Measurements from ENCODE around the gene L3MBTL4.

Gene L3MBTL4

DNA sequence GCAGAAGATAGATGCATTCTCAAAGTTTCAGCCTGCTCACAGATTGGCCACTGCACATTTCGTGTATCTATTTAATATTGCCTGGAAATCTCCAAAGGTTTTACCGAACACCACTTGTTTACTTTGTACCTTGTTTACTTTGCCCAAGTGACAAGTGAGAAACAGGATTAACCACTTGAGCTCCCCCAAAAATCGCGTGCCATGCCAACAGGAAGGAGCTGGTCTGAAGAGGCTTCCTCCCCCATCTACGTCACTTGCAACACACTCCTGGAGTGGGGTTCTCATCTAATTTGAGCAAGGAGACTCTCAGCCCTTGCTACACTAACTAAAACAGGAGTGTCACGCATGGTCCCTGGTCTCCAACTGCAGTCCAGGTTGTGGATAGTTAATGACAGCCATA lies 306.9 kb downstream of the L3MBTL4 start:
- Histone ChIP-seq H3K4me2 (no peak overlapping the region), H3K27me3 (ENCODE audit: insufficient read depth, low read depth) (no peaks in the 10 kb centered on the region), H3K27ac (no peak overlapping the region), H3K4me1 (ENCODE audit: low read depth, poor library complexity, severe bottlenecking) (no peaks in the 10 kb centered on the region), H4K20me1 (ENCODE audit: insufficient read depth) (no peaks in the 10 kb centered on the region), H3K36me3 (ENCODE audit: insufficient read depth) (no peaks in the 10 kb centered on the region), H3K79me2 (ENCODE audit: insufficient read depth, low read depth) (no peaks in the 10 kb centered on the region), H3K4me3 (IDR thresholded peaks at IDR 0.05; ENCODE audit: insufficient read depth, low read depth, low read length) (no peak overlapping the region), H2AFZ (ENCODE audit: low read depth) (no peak overlapping the region), H3K9ac (no peak overlapping the region)
- TF ChIP-seq, protein P1, sequence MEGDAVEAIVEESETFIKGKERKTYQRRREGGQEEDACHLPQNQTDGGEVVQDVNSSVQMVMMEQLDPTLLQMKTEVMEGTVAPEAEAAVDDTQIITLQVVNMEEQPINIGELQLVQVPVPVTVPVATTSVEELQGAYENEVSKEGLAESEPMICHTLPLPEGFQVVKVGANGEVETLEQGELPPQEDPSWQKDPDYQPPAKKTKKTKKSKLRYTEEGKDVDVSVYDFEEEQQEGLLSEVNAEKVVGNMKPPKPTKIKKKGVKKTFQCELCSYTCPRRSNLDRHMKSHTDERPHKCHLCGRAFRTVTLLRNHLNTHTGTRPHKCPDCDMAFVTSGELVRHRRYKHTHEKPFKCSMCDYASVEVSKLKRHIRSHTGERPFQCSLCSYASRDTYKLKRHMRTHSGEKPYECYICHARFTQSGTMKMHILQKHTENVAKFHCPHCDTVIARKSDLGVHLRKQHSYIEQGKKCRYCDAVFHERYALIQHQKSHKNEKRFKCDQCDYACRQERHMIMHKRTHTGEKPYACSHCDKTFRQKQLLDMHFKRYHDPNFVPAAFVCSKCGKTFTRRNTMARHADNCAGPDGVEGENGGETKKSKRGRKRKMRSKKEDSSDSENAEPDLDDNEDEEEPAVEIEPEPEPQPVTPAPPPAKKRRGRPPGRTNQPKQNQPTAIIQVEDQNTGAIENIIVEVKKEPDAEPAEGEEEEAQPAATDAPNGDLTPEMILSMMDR (conservative IDR thresholded peaks at IDR 0.05; ENCODE audit: low read depth, low read length): no peak

DNA sequence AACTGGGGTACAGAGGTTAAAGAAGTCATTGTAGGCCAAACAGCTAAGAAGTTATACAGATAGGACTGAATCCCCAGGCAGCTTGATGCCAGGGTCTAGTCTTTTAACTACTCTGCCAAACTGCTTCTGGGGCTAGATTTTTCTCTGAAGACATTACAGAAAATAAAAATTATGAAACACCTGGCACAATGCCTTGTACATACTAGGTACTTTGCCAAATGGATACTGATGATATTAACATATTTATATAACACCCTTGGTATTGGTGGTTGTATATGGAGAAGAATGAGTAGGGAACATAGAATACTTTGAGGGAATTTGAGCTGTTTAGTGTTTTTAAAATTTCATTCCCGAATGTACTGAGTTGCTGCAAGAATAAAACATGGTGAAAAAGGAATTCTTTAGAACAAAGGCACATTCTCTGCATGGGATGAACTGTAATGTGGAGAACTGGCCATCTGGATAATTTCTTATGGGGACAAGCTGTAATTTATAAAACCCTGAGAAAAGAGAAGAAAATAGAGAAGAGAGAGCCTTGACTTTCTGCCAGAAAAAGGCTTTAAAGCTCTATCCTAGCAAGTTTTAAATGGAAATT lies 308.5 kb downstream of the L3MBTL4 start:
- no peaks in the 10 kb centered on the region for H4K20me1 ChIP-seq (ENCODE audit: insufficient read depth)
- H3K4me1 ChIP-seq (ENCODE audit: low read depth, poor library complexity, severe bottlenecking): no peaks in the 10 kb centered on the region
- H3K36me3 ChIP-seq (ENCODE audit: insufficient read depth): no peaks in the 10 kb centered on the region
- TF ChIP-seq, protein P1 (conservative IDR thresholded peaks at IDR 0.05; ENCODE audit: low read depth, low read length): no peak
- no peak overlapping the region for H3K4me3 ChIP-seq (IDR thresholded peaks at IDR 0.05; ENCODE audit: insufficient read depth, low read depth, low read length)
- H3K9ac ChIP-seq: no peak overlapping the region
- H3K4me2 ChIP-seq: no peak overlapping the region
- H3K27ac ChIP-seq: no peak overlapping the region
- no peaks in the 10 kb centered on the region for H3K79me2 ChIP-seq (ENCODE audit: insufficient read depth, low read depth)
- H2AFZ ChIP-seq (ENCODE audit: low read depth): no peak overlapping the region
- no peaks in the 10 kb centered on the region for H3K27me3 ChIP-seq (ENCODE audit: insufficient read depth, low read depth)

DNA sequence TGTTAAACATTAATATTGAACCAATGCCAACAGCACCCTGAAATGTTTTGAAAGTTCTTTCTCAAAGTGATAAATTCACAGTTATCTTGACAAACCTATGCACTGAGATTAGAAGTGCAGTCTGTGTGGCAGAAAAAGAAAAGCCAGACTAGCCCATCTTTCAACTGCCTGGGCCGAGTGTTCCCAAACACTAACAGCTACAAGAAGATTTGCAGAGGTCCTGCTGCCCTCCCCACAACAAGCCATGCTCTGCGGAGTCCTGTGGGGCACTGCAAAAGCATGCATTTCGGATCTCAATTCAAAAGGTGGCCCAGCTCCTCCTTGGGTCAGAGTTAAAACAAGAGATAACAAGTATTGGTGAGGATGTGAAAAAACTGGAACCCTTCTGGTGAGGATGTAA lies 311.0 kb downstream of the L3MBTL4 start:
- H3K36me3 ChIP-seq (ENCODE audit: insufficient read depth): no peaks in the 10 kb centered on the region

DNA sequence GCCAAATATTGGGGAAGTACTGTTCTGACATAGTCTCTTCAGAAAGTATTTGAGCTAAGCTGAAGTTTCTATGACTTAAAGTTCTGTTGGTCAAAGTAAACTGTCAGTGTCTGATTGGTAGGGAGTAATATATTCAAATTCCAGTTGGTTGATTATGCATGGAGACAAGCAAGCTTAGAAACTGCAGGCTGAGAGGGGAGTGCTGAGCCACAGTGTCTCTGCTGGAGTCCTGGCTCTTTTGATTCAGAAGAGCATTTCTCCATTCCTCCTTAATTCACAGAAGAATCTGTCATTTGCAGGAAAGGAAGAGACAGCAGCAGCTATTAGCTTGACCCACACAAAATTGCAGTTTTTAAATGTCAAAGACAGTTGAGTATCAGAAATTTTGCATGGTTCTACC lies 318.0 kb downstream of the L3MBTL4 start:
- no peaks in the 10 kb centered on the region for H3K27me3 ChIP-seq (ENCODE audit: insufficient read depth, low read depth)
- H3K27ac ChIP-seq: no peak overlapping the region
- TF ChIP-seq, protein P1 (conservative IDR thresholded peaks at IDR 0.05; ENCODE audit: low read depth, low read length): no peak
- H3K4me1 ChIP-seq (ENCODE audit: low read depth, poor library complexity, severe bottlenecking): no peaks in the 10 kb centered on the region
- no peak overlapping the region for H3K9ac ChIP-seq
- H3K79me2 ChIP-seq (ENCODE audit: insufficient read depth, low read depth): no peaks in the 10 kb centered on the region
- no peaks in the 10 kb centered on the region for H4K20me1 ChIP-seq (ENCODE audit: insufficient read depth)
- H3K4me3 ChIP-seq (IDR thresholded peaks at IDR 0.05; ENCODE audit: insufficient read depth, low read depth, low read length): no peak overlapping the region
- no peak overlapping the region for H2AFZ ChIP-seq (ENCODE audit: low read depth)
- no peaks in the 10 kb centered on the region for H3K36me3 ChIP-seq (ENCODE audit: insufficient read depth)
- H3K4me2 ChIP-seq: no peak overlapping the region

More for the DNA sequence above, 311.0 kb downstream of the L3MBTL4 start:
- Histone ChIP-seq H3K79me2 (ENCODE audit: insufficient read depth, low read depth) (no peaks in the 10 kb centered on the region), H3K4me1 (ENCODE audit: low read depth, poor library complexity, severe bottlenecking) (no peaks in the 10 kb centered on the region), H2AFZ (ENCODE audit: low read depth) (no peak overlapping the region), H3K9ac (no peak overlapping the region), H3K27ac (no peak overlapping the region), H4K20me1 (ENCODE audit: insufficient read depth) (no peaks in the 10 kb centered on the region), H3K27me3 (ENCODE audit: insufficient read depth, low read depth) (no peaks in the 10 kb centered on the region), H3K4me2 (no peak overlapping the region), H3K4me3 (IDR thresholded peaks at IDR 0.05; ENCODE audit: insufficient read depth, low read depth, low read length) (no peak overlapping the region)
- TF ChIP-seq, protein P1 (conservative IDR thresholded peaks at IDR 0.05; ENCODE audit: low read depth, low read length): no peak
